HG03575 (cell line): ENCODE data around the gene SACM1L.
A peak's percentile ranks its signal among the peaks of the same experiment; 100 is the strongest.

ENCODE experiments used
- ATAC-seq: cut with Tn5 transposase; IDR thresholded peaks from one replicate; pipeline ENCODE4 v1.9.1; 2021; ENCODE audit not compliant: unreplicated experiment, insufficient number of reproducible peaks, low FRiP score; ENCODE audit errors: extremely low read depth

The SACM1L gene

DNA sequence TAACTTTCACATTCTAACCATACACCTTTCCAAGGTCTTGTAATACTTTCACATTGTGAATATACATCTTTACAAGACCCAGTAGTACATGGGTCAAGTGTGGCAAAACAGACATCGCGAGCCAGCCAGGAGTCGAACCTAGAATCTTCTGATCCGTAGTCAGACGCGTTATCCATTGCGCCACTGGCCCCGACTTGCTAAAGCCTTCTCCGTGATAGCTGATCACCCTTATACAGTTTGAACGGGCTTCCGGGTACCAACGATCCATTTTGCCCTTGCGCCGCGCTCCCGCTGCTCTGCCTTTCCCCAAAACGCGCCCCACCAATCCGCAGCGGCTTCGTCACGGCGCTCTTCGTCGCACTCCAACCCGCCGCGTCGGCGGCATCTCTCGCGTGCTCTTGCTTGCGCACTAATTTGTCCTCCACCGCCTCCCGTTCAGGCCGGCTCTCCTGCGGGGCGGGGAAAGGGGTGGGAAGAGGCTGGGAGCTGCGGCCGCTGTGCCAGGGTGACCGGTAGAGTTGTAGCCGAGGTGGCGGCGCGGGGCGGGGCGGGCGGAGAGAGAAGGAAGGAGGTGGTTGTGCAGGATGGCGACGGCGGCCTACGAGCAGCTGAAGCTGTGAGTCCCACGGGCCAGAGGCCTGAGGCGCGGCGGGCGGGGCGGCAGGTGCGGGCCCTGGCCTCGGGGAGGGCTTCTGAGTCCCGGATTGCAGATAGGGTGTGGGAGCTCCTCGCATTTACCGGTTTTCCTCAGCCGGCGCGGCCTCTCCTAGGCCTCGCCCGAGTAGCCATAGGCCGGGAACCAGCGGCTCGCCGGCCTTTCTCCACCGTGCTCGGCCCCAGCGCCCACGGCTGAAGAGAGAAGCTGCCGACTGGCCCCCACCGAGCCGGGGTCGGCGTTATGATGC, at the start of gene SACM1L:
Gene SACM1L (plus strand): TSS at position 515 of the 905 bp plus-strand sequence. CDS start 70 bp downstream, at position 585.
- peak; percentile 63 for ATAC-seq

GRCh38 chr3:45640091-45640507, 49.1 kb upstream of the SACM1L start:
- no peak for ATAC-seq

GRCh38 chr3:45640724-45641361, 48.4 kb upstream of the SACM1L start:
- no peak for ATAC-seq

DNA sequence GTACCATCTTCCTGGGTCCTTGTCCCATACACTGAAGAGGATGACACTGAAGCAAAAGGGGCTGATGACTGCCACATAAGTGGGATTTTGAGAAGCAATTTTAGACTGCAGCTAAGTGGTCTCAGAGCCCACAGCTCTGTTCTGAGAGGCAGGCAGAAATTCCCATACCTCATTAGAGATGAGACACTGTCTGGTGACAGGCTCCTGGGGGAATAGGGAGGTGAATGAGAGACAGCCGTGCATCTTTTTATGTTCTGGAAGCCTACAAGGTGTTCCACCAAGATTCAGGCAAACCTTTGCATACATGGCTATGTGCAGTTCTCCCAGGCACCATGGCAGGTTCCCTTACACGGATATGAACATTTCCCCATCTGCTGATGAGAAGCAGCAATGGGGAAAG, 47.4 kb upstream of the SACM1L start:
- no peak for ATAC-seq

- ATAC-seq = no peak
Observed at GRCh38 chr3:45642731-45643152, 46.5 kb upstream of the SACM1L start.

DNA sequence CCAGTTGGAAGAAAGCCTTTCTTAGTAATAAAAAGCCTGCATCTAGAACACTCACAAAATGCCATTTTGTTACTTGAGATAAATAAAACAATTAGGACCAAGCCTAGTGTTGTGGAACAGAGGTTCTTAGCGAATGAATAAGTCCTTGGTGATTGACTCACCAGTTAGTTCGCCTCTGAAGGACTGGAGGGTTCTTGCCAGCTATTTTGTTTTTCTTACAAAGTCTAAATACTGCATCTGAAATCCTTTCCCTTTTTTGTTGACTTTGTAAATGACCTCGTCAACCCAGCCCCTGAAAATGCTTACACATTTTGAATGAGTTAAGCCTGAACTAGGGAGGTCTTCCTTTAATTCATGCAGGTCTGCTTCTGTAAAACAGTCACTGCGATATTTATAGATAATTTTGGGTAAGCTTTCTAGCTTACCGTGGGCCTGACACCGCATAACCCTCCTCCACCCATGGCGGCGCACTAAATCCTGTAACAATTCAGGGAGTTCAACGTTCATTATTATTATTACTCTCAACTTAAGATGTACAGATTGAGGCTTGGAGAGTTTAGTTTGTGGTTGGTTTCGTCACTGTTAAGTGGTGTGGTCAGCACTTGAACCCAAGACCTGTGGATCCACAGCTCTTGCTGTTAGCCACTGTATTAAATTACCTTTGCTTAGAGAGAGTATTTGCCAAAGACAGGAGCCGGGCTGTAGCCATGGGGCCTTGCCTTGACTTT, 45.0 kb upstream of the SACM1L start:
- no peak for ATAC-seq

DNA sequence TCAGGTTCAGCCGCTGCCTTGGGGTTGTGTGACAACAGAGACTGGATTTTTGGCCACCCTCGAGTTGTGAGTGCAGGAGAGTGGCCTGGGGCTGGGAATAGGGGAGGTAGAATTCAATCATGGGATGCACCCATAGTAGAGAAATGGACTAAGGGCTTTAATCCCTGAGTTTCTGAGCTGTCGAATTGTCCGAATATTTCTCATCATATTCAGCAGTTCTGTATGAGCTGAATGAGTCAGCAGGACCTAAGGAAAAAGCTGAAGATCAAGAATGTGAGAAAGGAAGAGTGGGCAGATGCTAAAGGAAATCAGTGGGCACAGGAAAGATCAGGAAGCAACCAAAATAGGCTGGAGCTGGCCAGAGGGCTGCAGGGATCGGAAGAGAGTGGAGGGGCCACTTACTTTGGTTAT, 44.4 kb upstream of the SACM1L start:
- ATAC-seq = no peak

GRCh38 chr3:45646051-45646585, 43.1 kb upstream of the SACM1L start:
- no peak for ATAC-seq

DNA sequence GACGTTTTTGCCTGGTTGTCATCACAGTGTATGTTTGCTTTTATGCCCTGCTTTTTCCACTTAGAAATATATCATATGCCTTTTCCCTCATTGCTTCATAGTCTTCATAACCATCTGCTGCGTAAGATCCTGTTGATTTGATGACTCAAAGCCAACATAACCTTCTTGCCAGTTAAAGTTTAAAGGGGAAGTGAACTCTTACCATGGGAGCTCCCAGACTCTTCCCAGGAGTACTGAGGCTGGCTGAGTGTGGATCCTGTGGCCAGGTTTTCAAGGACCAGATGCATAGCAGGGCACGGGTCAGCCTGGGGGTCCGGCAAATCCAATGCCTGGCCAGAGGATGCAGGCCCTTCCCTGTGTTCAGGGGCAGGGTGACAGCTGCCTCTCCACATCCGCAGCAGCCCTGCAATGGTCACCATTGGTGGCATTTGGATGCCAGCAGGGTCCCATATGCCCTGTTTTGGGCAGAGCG, 42.0 kb upstream of the SACM1L start:
- no peak for ATAC-seq

GRCh38 chr3:45653205-45653604, 36.0 kb upstream of the SACM1L start:
- no peak for ATAC-seq

GRCh38 chr3:45654397-45654944, 34.7 kb upstream of the SACM1L start:
- no peak for ATAC-seq

DNA sequence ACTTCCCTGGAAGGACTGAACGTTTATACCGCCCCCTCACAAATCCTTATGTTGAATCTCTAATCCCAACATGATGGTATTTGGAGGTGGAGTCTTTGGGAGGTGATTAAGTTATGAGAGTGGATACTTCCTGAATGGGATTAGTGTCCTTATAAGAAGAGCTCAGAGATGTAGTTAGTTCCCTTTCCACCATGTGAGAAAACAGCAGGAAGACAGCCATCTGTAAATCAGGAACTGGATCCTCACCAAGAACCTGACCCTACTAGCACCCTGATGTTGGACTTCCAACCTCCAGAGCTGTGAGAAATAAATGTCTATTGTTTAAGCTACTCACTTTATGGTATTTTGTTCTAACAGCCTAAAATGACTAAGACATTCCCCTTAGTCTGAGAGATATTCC, 33.3 kb upstream of the SACM1L start:
- no peak for ATAC-seq

DNA sequence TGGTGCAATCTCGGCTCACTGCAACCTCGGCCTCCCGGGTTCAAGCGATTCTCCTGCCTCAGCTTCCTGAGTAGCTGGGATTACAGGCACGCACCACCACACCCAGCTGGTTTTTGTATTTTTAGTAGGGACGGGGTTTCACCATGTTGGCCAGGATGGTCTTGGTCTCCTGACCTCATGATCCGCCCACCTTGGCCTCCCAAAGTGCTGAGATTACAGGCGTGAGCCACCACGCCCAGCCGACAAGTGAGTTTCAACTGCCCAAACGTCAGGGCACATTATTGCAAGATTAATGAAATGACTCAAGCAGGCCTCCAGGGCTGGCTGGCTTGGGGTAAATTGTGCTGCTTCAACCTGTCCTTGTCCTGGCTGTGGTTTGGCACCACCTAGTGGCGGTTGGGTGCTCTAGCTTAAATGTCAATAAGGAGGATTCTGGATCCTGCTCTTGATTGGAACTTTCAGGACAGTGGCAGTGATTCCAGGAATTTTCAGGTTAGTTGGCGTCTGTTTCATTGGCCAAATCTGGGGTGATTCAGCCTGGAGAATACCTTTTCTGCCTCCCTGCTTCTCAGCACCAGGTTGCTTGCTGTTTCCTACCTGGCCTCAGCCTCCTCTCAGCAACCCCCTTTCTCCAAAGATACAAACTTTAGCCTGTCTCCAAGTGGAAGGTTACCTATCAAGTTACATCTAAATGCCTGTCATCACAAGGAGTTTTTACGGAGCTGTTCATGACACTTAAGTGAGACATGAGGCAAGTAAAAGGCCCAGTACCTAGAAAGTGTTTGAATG, 32.4 kb upstream of the SACM1L start:
- no peak for ATAC-seq

- ATAC-seq = peak; percentile 65
Observed at GRCh38 chr3:45657853-45658252, 31.3 kb upstream of the SACM1L start.

GRCh38 chr3:45659661-45660566, 29.3 kb upstream of the SACM1L start:
- ATAC-seq = no peak

DNA sequence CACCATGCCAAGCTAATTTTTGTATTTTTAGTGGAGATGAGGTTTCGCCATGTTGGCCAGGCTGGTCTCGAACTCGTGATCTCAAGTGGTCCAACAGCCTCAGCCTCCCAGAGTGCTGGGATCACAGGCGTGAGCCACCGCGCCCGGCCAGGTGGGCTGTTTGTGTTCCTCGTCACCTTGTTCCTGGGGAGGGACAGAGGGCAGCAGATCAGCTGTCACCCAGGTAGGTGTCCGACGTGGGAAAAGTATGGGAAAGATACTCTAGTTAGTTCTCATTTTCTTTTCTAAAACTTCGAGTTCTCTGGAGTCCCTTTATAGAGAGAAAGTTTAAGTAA, 28.7 kb upstream of the SACM1L start:
- ATAC-seq = no peak

GRCh38 chr3:45664578-45664977, 24.6 kb upstream of the SACM1L start:
- ATAC-seq = peak; percentile 70
